ENCODE measurements around the gene LIN28B. TPM values are rescaled to one million over a fixed set of nuclear protein-coding genes. Genes with fewer than 3 reads are reported as not detected.

LIN28B gene
- total RNA-seq, 1 experiment from 2014 or later = 0.25 TPM

GRCh38 chr6:105015482-105015881, 58.6 kb downstream of the LIN28B start:
- ChIA-PET RAD21 (ENCODE audit: low non-redundant PET in 1 of 2, low total read pairs in 2 of 2, uncharacterized antibody in 2 of 2, unreplicated experiment in 2 of 2) (no interaction called here), POLR2A (no interaction called here), CTCF (no interaction called here)
- no peak overlapping the region for H2AFZ ChIP-seq (ENCODE audit: low read depth, low read length, poor library complexity, severe bottlenecking)
- H3K9me3 ChIP-seq (ENCODE audit: control insufficient read depth in 1 of 2, insufficient read depth in 1 of 2, low read depth in 1 of 2, low read length in 2 of 2) = no peaks in the 10 kb centered on the region
- no TSS peak for BruUV-seq (replicated peaks)
- no peaks in the 10 kb centered on the region for H4K20me1 ChIP-seq (ENCODE audit: insufficient read depth)
- DNase-seq (ENCODE audit: low read depth, low spot score) = no peak
- H3K4me2 ChIP-seq (ENCODE audit: low read length) = no peak overlapping the region
- H3K9me2 ChIP-seq (ENCODE audit: insufficient read depth) = no peaks in the 10 kb centered on the region
- no peaks in the 10 kb centered on the region for H3K27me3 ChIP-seq (ENCODE audit: insufficient read depth, low read length)
- no peak for ATAC-seq
- no peak overlapping the region for H3K4me3 ChIP-seq (replicated peaks in 1 of 2; ENCODE audit: low read depth in 1 of 2, low read length in 2 of 2)
- no peaks in the 10 kb centered on the region for H3K79me2 ChIP-seq (ENCODE audit: insufficient read depth, low read length)
- no peaks in the 10 kb centered on the region for H3K4me1 ChIP-seq (ENCODE audit: control insufficient read depth in 1 of 2, insufficient read depth in 2 of 2, low read length in 2 of 2)
- H3K9ac ChIP-seq (ENCODE audit: low read length) = no peak overlapping the region
- no peak overlapping the region for H3K27ac ChIP-seq (ENCODE audit: low read depth, low read length)
- intact Hi-C loops (cut with micrococcal nuclease) = no loop called here
- TF ChIP-seq MAX (IDR thresholded peaks at IDR 0.05) (no peak), POLR2A (IDR thresholded peaks at IDR 0.05; ENCODE audit: borderline replicate concordance, extremely low read depth, insufficient read depth, insufficient read length) (no peak), EGR1 (IDR thresholded peaks at IDR 0.05; ENCODE audit: low read depth) (no peak), ZFX (IDR thresholded peaks at IDR 0.05) (no peak), REST (IDR thresholded peaks at IDR 0.05; ENCODE audit: low read depth) (no peak), ATF3 (IDR thresholded peaks at IDR 0.05) (no peak), POLR2AphosphoS5 (IDR thresholded peaks at IDR 0.05; ENCODE audit: low read depth, low read length) (no peak), ELF1 (IDR thresholded peaks at IDR 0.05; ENCODE audit: borderline replicate concordance, low read depth) (no peak), JUND (IDR thresholded peaks at IDR 0.05) (no peak), FOSL1 (IDR thresholded peaks at IDR 0.05; ENCODE audit: low read depth) (no peak), SRF (IDR thresholded peaks at IDR 0.05; ENCODE audit: low read depth) (no peak), CTCF (IDR thresholded peaks at IDR 0.05 in 2 of 3, conservative IDR thresholded peaks at IDR 0.05 in 1 of 3; ENCODE audit: borderline replicate concordance in 1 of 3, insufficient read depth in 1 of 3, low read depth in 2 of 3, low read length in 2 of 3) (no peak), RAD21 (IDR thresholded peaks at IDR 0.05; ENCODE audit: low read depth) (no peak), EZH2 (IDR thresholded peaks at IDR 0.05) (no peak), YY1 (IDR thresholded peaks at IDR 0.05; ENCODE audit: extremely low read depth, insufficient replicate concordance, low read depth, low read length) (no peak), TCF7L2 (IDR thresholded peaks at IDR 0.05; ENCODE audit: borderline replicate concordance, extremely low read depth, insufficient read depth, insufficient read length) (no peak)
- no peaks in the 10 kb centered on the region for H3K36me3 ChIP-seq (ENCODE audit: control insufficient read depth in 1 of 2, insufficient read depth in 2 of 2, low read length in 2 of 2)

All from HCT116 (cell line).